Stimulated activated CD8-positive, alpha-beta memory T cell treated with anti-CD3 and anti-CD28 coated beads, Interleukin-2, amount 100 ng/mL, for 48 hours (primary cell): ENCODE results near the gene HJV.
"Not testable (repeated sequence)": the region's sequence is repeated elsewhere in the genome, so short reads cannot be mapped to it uniquely, and the experiment has no call there.

Experiments used
- DNase-seq, 2 donors: peaks; one replicate each; pipeline ENCODE4 v3.0.0-alpha.2; 2020; ENCODE audit warnings: low read depth in 2 of 2

The HJV gene

GRCh38 chr1:146021622-146022402, at the start of gene HJV:
Gene HJV, minus strand, starts transcription at chr1:146021735. Its CDS starts 1,504 bp downstream, at chr1:146020231.
- DNase-seq = no peak

- not testable (repeated sequence) for DNase-seq
These were observed 37.6 kb upstream of the HJV start for GRCh38 chr1:146059148-146059547.

- peak; percentile 53 to 67 for DNase-seq
These were observed 30.5 kb upstream of the HJV start for GRCh38 chr1:146051852-146052676.

GRCh38 chr1:146051452-146051851, 29.9 kb upstream of the HJV start:
- DNase-seq = no peak

GRCh38 chr1:146050652-146050963, 29.1 kb upstream of the HJV start:
- not testable (repeated sequence) for DNase-seq

GRCh38 chr1:146049866-146050651, 28.5 kb upstream of the HJV start:
- not testable (repeated sequence) for DNase-seq

- no peak for DNase-seq
These were observed 27.9 kb upstream of the HJV start for GRCh38 chr1:146049436-146049835.

GRCh38 chr1:146048514-146049115, 27.1 kb upstream of the HJV start:
- DNase-seq = not testable (repeated sequence)

GRCh38 chr1:146046664-146047063, 25.1 kb upstream of the HJV start:
- no peak for DNase-seq

GRCh38 chr1:146039844-146040194, 18.3 kb upstream of the HJV start:
- no peak for DNase-seq

GRCh38 chr1:146036965-146037646, 15.6 kb upstream of the HJV start:
- peak; percentile 65 to 76 for DNase-seq

GRCh38 chr1:146036241-146036964, 14.9 kb upstream of the HJV start:
- DNase-seq = no peak

- DNase-seq = no peak
These were observed 13.5 kb upstream of the HJV start for GRCh38 chr1:146035048-146035423.

- no peak for DNase-seq
These were observed 11.2 kb upstream of the HJV start for GRCh38 chr1:146032631-146033219.

GRCh38 chr1:146031476-146031875, 9.9 kb upstream of the HJV start:
- no peak for DNase-seq

GRCh38 chr1:146029117-146029516, 7.6 kb upstream of the HJV start:
- DNase-seq = no peak

GRCh38 chr1:146026650-146027049, 5.1 kb upstream of the HJV start:
- DNase-seq = not testable (repeated sequence)

- not testable (repeated sequence) for DNase-seq
These were observed 4.4 kb upstream of the HJV start for GRCh38 chr1:146025787-146026495.

- DNase-seq = no peak
These were observed 1.0 kb upstream of the HJV start for GRCh38 chr1:146022403-146023127.
